ENCODE data around the gene IQSEC2. TPM values are rescaled to one million over a fixed set of nuclear protein-coding genes. Genes with fewer than 3 reads are reported as not detected.

The IQSEC2 gene
- polyA plus RNA-seq (ENCODE audit: insufficient read length in 12 of 12): 10 to 100 TPM in 11 of 12 donors, not detected in 1; 10.9 to 24.1 (median 18.2) TPM
- long read RNA-seq, donor 1, partial matches to known transcripts: 0 of 4 reads
- long read RNA-seq, donor 1, other reads (novel, unspliced or antisense): 0 of 4 reads
- long read RNA-seq, donor 2, transcript IQSEC2-210 (3 exons, 936 nt): major isoform, 9 of 13 reads
- long read RNA-seq, donor 2, partial matches to known transcripts: 0 of 13 reads
- long read RNA-seq, donor 2, other reads (novel, unspliced or antisense): 0 of 13 reads
- long read RNA-seq, donor 3, transcript IQSEC2-210 (3 exons, 936 nt): major isoform, 6 of 7 reads
- long read RNA-seq, donor 3, partial matches to known transcripts: 0 of 7 reads
- long read RNA-seq, donor 3, other reads (novel, unspliced or antisense): 0 of 7 reads
- long read RNA-seq, donor 4, partial matches to known transcripts: 0 of 5 reads
- long read RNA-seq, donor 4, other reads (novel, unspliced or antisense): 0 of 5 reads
- long read RNA-seq, donor 5, transcript IQSEC2-207 (3 exons, 722 nt): minor isoform, 6 of 18 reads
- long read RNA-seq, donor 5, transcript IQSEC2-210 (3 exons, 936 nt): major isoform, 12 of 18 reads
- long read RNA-seq, donor 5, partial matches to known transcripts: 0 of 18 reads
- long read RNA-seq, donor 5, other reads (novel, unspliced or antisense): 0 of 18 reads
- long read RNA-seq, donor 6, partial matches to known transcripts: 0 of 6 reads
- long read RNA-seq, donor 6, other reads (novel, unspliced or antisense): 0 of 6 reads
- long read RNA-seq, donor 7, partial matches to known transcripts: 0 of 4 reads
- long read RNA-seq, donor 7, other reads (novel, unspliced or antisense): 0 of 4 reads
- long read RNA-seq, donor 8, transcript IQSEC2-207 (3 exons, 722 nt): minor isoform, 5 of 20 reads
- long read RNA-seq, donor 8, transcript IQSEC2-210 (3 exons, 936 nt): major isoform, 14 of 20 reads
- long read RNA-seq, donor 8, partial matches to known transcripts: 0 of 20 reads
- long read RNA-seq, donor 8, other reads (novel, unspliced or antisense): 0 of 20 reads
- long read RNA-seq, donor 9, partial matches to known transcripts: 0 of 3 reads
- long read RNA-seq, donor 9, other reads (novel, unspliced or antisense): 0 of 3 reads
- long read RNA-seq, donor 10, transcript IQSEC2-210 (3 exons, 936 nt): major isoform, 10 of 13 reads
- long read RNA-seq, donor 10, partial matches to known transcripts: 0 of 13 reads
- long read RNA-seq, donor 10, other reads (novel, unspliced or antisense): 0 of 13 reads
- long read RNA-seq, donor 11, partial matches to known transcripts: 0 of 3 reads
- long read RNA-seq, donor 11, other reads (novel, unspliced or antisense): 0 of 3 reads

- peak; percentile 92 for DNase-seq
These were observed at the start of gene IQSEC2 for GRCh38 chrX:53281321-53281822. IQSEC2 (minus strand) TSS chrX:53281584.

GRCh38 chrX:53330331-53330730, 48.9 kb upstream of the IQSEC2 start:
- no peak for DNase-seq

GRCh38 chrX:53324803-53325202, 43.4 kb upstream of the IQSEC2 start:
- no peak for DNase-seq

GRCh38 chrX:53324085-53324484, 42.7 kb upstream of the IQSEC2 start:
- no peak for DNase-seq

GRCh38 chrX:53323196-53323595, 41.8 kb upstream of the IQSEC2 start:
- no peak for DNase-seq

- no peak for DNase-seq
These were observed 40.6 kb upstream of the IQSEC2 start for GRCh38 chrX:53321943-53322497.

GRCh38 chrX:53321230-53321942, 40.0 kb upstream of the IQSEC2 start:
- no peak for DNase-seq

GRCh38 chrX:53320543-53321229, 39.3 kb upstream of the IQSEC2 start:
- DNase-seq: no peak

- no peak for DNase-seq
These were observed 38.5 kb upstream of the IQSEC2 start for GRCh38 chrX:53319614-53320542.

GRCh38 chrX:53318766-53319353, 37.5 kb upstream of the IQSEC2 start:
- no peak for DNase-seq

GRCh38 chrX:53317365-53318069, 36.1 kb upstream of the IQSEC2 start:
- DNase-seq: peak; percentile 56

GRCh38 chrX:53316860-53317237, 35.5 kb upstream of the IQSEC2 start:
- DNase-seq: no peak

GRCh38 chrX:53316111-53316859, 34.9 kb upstream of the IQSEC2 start:
- DNase-seq: no peak

- no peak for DNase-seq
These were observed 32.3 kb upstream of the IQSEC2 start for GRCh38 chrX:53313728-53314105.

GRCh38 chrX:53312946-53313727, 31.8 kb upstream of the IQSEC2 start:
- peak; percentile 67 for DNase-seq

- DNase-seq: no peak
These were observed 28.5 kb upstream of the IQSEC2 start for GRCh38 chrX:53309837-53310236.

All from muscle of arm (tissue), 14 donors.